ENCODE results near the gene MTMR11.
"Not testable (repeated sequence)": the region's sequence is repeated elsewhere in the genome, so short reads cannot be mapped to it uniquely, and the experiment has no call there.

MTMR11 gene

DNA sequence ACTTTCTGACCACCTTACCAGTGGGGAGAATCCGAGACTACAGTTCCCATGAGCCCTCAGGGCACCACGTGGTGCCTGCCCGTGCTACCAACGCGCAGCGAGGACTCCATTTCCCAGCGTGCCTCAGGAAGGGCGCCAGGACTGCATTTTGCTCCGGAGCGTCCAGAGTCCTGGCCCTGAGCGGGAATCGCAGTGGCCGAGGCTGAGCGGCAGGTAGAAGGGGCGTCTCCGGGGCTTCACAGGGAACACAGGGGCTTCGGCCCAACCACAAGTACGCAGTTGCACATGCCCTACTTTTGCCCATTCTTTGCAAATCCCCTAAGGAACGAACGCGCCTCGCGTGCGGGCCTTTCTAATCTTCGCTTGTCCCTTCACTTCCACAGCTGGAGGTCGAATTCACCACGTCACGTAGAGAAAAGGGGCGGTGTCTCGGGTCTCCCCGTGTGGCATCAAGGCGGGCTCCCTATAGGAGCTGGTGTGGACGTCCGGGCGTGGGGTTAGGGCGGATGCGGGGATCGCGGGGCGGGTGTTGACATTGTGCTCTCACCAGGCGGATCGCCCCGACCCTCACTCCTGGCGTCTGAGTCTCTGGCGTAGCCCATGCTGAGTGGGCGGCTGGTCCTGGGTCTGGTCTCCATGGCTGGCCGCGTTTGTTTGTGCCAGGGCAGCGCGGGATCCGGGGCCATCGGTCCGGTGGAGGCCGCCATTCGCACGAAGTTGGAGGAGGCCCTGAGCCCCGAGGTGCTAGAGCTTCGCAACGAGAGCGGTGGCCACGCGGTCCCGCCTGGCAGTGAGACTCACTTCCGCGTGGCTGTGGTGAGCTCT is 37.0 kb downstream of the MTMR11 start, which contains the start of gene BOLA1:
BOLA1 (plus strand) TSS at position 109 of the 825 bp plus-strand sequence; CDS start at position 601, 492 bp downstream.
- peak; percentile 71 for DNase-seq (ENCODE audit: low read depth, low spot score)

DNA sequence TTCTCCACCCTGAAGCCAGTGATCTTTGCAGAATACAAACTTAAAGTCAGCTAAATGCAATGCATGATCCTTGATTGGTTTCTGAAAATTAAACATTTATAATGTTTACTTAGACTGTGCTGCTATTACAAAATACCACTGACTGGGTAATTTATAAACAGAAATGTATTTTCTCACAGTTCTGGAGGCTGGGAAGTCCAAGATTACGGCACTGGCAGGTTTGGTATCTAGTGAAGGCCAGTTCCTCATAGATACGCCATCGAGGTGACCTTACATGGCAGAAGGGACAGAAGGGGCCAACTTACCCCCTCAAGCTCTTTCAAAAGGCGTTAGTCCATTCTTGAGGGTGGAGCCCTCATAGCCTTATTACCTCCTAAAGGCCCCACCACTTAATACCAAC is 40.1 kb downstream of the MTMR11 start:
- no peak for DNase-seq (ENCODE audit: low read depth, low spot score)

DNA sequence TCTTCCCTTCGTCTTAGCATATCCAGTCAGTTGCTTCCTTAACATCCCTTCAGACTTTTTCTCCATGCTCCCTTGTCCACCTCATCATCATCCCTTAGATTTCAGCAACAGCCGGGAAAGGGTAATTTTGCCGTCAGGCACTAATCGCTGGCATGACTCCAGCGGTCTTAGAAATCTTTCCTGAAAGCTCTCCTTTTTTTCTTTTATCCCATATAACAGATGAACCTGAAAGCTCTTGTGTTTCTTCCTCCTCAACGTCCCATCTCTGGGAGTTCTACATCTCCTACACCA is 47.7 kb downstream of the MTMR11 start:
- DNase-seq (ENCODE audit: low read depth, low spot score): no peak

DNA sequence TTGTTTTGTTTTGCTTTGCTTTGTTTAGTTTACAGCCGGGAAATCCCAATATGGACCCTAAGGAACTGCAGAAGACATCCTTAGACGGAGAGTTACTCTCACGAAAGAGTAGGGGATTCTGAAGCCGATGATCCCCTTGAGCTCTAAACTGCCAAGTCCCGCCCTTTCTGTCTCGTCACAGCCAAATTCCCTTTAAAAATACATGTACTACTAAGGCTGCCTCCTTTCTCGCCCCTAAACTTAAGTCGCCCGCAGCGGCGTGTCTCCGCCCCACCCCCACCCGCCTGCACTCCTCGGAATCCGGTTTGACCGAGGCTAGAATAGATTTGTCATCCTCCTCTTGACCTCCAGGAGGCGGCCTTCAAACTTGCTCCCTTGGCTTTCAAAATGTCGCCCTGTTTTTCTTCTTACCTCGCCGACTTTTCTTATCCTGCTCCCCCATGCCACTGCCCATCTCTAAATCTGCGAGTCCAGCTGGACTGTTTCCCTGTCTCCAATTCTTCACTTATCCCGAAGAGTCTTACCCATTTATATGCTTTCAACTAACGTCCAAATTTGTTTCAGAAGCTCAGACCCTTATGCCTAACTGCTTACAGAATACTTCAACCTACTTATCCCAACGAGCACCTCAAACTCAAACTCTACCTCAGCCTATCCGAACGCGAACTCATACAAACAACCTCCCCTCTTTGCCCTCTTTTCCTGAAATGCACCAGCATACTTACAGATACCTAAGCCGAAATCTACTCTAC is 48.3 kb downstream of the MTMR11 start:
- DNase-seq (ENCODE audit: low read depth, low spot score): peak; percentile 51

DNA sequence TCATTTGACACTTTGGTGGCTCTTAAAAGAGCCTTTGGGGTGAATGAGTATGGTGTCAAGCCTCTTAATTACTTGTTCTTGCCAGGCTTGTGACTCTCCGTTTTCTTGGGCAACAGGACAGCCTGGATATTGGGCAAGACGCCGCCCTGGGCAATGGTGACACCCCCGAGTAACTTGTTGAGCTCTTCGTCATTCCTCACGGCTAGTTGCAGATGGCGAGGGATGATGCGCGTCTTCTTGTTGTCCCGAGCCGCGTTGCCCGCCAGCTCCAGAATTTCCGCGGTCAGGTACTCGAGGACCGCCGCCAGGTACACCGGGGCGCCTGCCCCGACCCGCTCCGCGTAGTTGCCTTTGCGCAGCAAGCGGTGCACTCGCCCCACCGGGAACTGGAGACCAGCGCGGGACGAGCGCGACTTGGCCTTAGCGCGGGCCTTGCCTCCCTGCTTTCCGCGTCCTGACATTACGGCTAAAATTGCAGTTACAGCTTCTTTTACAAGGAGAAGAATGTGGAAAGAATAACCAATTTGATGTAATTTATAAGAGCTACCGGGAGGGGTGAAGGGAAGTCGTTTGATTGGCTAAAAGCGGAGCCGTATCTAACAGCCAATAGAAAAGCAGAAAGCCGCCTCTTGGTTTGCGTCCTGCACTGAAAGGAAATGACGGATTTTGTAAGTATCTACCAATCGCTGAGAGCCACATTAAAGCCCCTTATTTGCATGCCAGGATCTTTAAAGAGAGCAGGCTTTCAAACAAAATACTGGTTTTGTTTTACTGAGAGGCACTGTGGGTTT is 49.0 kb downstream of the MTMR11 start:
- peak; percentile 69 for DNase-seq (ENCODE audit: low read depth, low spot score)

DNA sequence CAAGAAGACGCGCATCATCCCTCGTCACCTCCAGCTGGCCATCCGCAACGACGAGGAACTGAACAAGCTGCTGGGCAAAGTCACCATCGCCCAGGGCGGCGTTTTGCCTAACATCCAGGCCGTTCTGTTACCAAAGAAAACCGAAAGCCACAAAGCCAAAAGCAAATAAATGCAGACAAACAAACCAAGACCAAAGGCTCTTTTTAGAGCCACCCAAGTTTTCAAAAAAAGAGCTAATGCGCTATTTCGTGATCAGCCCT is 49.6 kb downstream of the MTMR11 start:
- not testable (repeated sequence) for DNase-seq (ENCODE audit: low read depth, low spot score)

DNA sequence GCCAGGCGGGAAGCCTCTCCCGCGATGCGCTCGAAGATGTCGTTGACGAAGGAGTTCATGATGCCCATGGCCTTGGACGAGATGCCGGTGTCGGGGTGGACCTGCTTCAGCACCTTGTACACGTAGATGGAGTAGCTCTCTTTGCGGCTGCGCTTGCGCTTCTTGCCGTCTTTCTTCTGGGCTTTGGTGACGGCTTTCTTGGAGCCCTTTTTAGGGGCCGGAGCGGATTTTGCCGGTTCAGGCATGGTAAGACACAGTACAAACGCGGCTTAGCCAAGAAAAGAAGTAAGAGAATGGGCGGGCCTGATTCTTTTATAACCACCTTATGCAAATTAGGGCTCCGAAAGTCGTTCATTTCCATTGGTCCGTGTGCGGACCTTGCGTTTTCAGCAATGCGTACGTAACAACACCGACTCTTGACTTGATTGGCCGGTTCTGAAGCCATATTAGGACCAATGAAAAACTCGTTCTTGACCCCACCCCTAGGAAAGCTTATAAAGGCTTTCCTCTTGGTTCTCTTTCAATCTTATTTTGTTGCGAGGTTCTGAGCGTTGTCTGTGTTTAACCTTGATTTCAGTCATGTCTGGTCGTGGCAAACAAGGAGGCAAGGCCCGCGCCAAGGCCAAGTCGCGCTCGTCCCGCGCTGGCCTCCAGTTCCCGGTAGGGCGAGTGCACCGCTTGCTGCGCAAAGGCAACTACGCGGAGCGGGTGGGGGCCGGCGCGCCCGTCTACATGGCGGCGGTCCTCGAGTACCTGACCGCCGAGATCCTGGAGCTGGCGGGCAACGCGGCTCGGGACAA is 50.1 kb downstream of the MTMR11 start:
- peak; percentile 81 for DNase-seq (ENCODE audit: low read depth, low spot score)

DNA sequence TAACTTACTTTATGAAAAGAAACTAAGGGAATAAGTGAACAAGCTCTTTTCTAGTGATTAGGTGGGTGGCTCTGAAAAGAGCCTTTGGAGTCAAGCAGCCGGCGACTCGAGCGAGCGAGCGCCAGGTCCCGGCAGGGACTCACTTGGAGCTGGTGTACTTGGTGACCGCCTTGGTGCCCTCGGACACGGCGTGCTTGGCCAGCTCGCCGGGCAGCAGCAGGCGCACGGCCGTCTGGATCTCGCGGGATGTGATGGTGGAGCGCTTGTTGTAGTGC is 50.6 kb downstream of the MTMR11 start:
- not testable (repeated sequence) for DNase-seq (ENCODE audit: low read depth, low spot score)

DNA sequence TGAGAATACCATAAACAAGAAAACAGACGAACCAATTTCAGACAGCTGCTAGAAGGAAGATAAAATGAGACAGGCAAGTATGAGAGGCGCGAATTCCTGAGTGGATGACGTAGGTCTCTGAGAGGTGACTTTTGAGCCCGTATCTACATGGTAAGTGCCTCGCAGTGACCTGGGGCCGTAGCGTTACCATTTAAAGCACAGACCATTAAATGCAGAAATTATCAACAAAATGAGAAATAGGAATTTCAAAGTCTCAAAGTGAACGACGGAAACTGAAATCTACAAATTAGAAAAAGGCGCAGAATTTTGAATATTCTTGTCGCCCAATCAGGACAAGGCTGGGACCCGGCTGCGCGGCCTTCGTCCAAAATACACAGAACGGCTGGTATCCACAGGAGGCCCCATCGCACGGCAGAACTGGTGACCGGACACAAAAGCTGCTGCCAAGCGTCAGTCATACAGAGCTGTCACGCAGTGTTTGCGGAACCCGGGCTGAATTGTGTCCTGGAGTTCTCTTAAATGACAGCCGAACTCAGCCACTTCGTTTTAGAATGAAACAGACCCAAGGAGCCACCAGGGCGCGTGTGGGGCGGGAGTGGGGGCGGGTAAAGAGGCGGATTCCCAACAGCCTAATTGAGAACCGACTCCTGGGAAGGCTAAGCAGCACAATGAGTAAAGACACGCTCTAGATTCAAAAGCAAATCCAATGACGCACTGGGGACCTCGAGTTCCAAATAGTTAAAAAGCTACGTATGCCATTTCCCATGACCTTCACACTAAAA is 51.1 kb downstream of the MTMR11 start:
- peak; percentile 13 for DNase-seq (ENCODE audit: low read depth, low spot score)

DNA sequence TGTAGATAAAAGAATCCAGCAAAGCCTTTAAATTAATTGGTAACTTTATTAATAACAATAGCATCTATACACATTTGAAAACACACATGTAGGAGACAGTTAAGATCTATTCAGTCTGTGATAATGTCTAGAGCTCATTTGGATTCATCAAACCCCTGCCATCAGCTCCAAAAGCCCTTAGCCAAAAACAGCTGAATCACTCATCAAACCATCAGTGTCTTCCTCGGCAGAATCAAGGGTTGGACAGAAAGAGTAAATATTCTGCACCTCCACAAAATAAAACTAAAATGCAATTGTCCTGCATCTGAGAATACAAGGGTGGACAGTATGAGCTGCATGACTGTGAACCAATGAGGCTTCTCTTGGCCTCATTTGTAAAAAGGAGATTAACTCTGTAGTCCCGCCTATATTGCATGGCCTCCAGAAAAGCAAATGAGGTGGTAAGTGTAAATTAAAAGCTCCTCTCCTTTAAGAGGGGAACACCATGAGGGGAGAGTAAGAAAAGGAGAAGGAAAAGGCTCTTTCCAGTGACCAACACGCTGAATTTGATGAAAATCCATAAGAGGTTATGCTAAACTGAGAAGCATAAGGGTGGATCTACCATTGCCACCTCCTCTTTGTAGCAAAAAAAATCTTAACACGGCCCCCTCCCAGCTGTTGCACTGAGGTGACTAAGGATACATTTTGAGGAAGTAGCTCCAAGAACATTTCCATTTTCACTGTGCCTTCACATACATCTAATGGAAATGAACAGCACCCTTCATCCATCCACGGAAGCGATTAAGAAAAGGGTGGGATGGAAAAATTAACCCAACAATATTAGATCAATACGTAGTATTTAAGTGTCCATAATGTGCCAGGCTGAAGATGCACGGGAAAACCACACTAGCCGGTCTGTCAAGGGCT is 52.0 kb downstream of the MTMR11 start:
- no peak for DNase-seq (ENCODE audit: low read depth, low spot score)

DNA sequence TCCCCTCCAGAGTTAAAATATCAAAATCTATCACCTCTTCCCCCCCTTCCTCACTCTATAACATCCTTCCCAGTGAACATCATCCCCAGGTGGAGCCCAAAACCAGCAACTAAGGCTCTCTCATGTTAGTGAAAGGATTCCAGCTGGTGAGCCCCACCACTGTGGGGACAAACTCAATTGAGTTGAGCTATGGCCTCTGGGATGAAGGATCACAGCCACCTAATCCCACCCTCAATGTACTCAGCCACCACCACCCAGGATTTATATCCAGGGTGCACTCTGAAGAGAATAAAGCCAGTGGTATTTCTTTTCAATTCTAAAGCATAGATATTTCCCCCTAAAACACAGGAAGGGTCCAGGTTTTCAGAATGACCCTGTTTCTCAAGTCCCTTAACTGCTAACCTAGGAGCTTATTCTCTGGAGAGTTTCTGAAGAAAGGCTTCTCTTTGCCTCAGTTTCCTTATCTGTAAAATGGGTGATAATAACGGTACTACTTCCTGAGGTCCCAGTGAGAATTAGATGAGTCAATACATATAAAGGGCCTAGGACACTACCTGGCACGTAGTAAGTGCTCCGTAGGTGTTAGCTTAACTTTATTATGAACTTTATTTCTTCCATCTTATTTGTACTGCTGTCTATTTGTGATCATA is 53.0 kb downstream of the MTMR11 start:
- DNase-seq (ENCODE audit: low read depth, low spot score): no peak

DNA sequence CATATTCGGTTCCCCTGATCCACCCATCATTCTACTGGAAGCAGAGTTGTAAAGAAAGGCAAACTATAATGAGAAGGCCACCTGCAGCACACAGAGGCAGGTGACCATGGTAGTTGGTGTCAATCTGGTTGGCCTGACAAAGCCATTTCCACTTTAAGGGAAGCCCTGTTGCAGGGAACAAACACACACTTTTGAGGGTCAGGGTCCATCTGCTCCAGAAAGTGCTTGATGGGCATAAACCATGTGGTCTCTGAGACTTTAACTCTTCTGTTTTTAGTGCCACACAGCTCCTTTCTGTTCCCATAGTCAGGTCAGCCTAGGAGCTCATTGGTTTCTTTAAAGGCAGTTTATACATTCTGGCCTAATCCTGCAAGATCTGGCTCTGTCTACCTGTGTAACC is 54.8 kb downstream of the MTMR11 start:
- DNase-seq (ENCODE audit: low read depth, low spot score): no peak

DNA sequence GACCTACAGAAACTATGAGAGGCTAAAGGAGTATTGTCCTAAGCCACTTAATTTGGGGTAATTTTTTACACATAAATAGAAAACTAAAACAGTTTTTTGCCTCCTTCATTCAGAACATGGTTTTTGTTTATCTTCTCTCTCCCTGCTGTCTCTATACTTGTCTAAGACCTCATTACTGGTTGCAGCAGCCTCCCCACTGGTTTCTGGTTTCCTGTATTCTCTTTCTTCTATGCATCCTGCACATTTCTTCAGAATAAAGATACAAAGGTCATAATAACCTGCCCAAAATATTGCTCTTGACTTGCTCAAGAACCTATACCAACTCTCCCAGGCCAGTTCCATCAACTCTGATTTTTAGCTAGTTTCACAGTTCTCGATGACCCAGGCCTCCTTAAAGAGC is 57.1 kb downstream of the MTMR11 start:
- DNase-seq (ENCODE audit: low read depth, low spot score): no peak

Data from activated CD4-positive, CD25-positive, alpha-beta regulatory T cell treated with anti-CD3 and anti-CD28 coated beads, Interleukin-2, amount 50 U/mL, for 16 hours (primary cell).